Ascending aorta (tissue), 2 donors: Measurements from ENCODE around the gene C1QBP. TPM values are rescaled to one million over a fixed set of nuclear protein-coding genes. Genes with fewer than 3 reads are reported as not detected.
"Not testable (repeated sequence)": the region's sequence is repeated elsewhere in the genome, so short reads cannot be mapped to it uniquely, and the experiment has no call there.

Source experiments
- DNase-seq, 2 donors: peaks; one replicate each; pipeline ENCODE4 v3.0.0-alpha.2; 2019; ENCODE audit warnings: low spot score in 2 of 2
- H3K27ac ChIP-seq, 2 donors: fragments of 200-600 bp; sonication (generic); one replicate each; pipeline ENCODE4 v1.5.1; 2016 to 2017; ENCODE audit warnings: mild to moderate bottlenecking in 1 of 2
- H3K27me3 ChIP-seq: fragments of 200-600 bp; sonication (generic); one replicate; pipeline ENCODE4 v1.5.1; 2017
- H3K36me3 ChIP-seq, 2 donors: fragments of 200-600 bp; sonication (generic); one replicate each; pipeline ENCODE4 v1.5.1; 2016
- H3K4me1 ChIP-seq, 2 donors: fragments of 200-600 bp; sonication (generic); one replicate each; pipeline ENCODE4 v1.5.1; 2016 to 2017; ENCODE audit warnings: mild to moderate bottlenecking in 1 of 2
- H3K4me3 ChIP-seq, 2 donors: fragments of 200-600 bp; sonication (generic); one replicate each; pipeline ENCODE4 v1.5.1; 2016 to 2017; ENCODE audit warnings: mild to moderate bottlenecking in 1 of 2
- H3K9me3 ChIP-seq, 2 donors: fragments of 200-600 bp; sonication (generic); one replicate each; pipeline ENCODE4 v1.5.1; 2016
- intact Hi-C: fragments of 100-400 bp; cut with DNase I; formaldehyde crosslinking; loops from one replicate; pipeline ENCODE4 v1.15.1; 2023
- total RNA-seq: library from RNA; depleted of rRNA; stranded (reverse); fragments of >200 nt; gene quantifications from one replicate; pipeline ENCODE4 v1.1.0, GENCODE V29; 2016
- TF ChIP-seq, protein P1 (sequence below), 3 experiments: fragments of 200-600 bp in 2 of 3; fragments of 450-650 bp in 1 of 3; sonication (generic) in 2 of 3; IDR thresholded peaks; one replicate each; pipeline ENCODE4 v1.5.1; 2016 to 2019; ENCODE audit warnings: antibody characterized with exemption in 3 of 3, mild to moderate bottlenecking in 1 of 3, moderate library complexity in 1 of 3

Gene C1QBP
- total RNA-seq, 1 donor from 2014 or later = 152 TPM

GRCh38 chr17:5443728-5444127 lies 4.8 kb upstream of the C1QBP start:
- Histone ChIP-seq H3K27ac (no peak overlapping the region), H3K9me3 (no peaks in the 10 kb centered on the region), H3K4me1 (no peaks in the 10 kb centered on the region), H3K36me3 (peaks cover 26 to 53% of the 10 kb centered on the region in 2 donors), H3K4me3 (no peak overlapping the region), H3K27me3 (no peaks in the 10 kb centered on the region)
- TF ChIP-seq, protein P1, sequence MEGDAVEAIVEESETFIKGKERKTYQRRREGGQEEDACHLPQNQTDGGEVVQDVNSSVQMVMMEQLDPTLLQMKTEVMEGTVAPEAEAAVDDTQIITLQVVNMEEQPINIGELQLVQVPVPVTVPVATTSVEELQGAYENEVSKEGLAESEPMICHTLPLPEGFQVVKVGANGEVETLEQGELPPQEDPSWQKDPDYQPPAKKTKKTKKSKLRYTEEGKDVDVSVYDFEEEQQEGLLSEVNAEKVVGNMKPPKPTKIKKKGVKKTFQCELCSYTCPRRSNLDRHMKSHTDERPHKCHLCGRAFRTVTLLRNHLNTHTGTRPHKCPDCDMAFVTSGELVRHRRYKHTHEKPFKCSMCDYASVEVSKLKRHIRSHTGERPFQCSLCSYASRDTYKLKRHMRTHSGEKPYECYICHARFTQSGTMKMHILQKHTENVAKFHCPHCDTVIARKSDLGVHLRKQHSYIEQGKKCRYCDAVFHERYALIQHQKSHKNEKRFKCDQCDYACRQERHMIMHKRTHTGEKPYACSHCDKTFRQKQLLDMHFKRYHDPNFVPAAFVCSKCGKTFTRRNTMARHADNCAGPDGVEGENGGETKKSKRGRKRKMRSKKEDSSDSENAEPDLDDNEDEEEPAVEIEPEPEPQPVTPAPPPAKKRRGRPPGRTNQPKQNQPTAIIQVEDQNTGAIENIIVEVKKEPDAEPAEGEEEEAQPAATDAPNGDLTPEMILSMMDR (IDR thresholded peaks at IDR 0.05) = no peak
- intact Hi-C loops = no loop called here
- no peak for DNase-seq

- DNase-seq = no peak
- Histone ChIP-seq H3K4me1 (peaks cover 0 to 7% of the 10 kb centered on the region in 2 donors), H3K9me3 (no peaks in the 10 kb centered on the region), H3K27ac (peak overlapping the region; percentile 67 to 77), H3K36me3 (peaks cover 21 to 30% of the 10 kb centered on the region in 2 donors), H3K27me3 (no peaks in the 10 kb centered on the region), H3K4me3 (peak overlapping the region; percentile 87 to 91)
- TF ChIP-seq, protein P1 (IDR thresholded peaks at IDR 0.05) = no peak
- intact Hi-C loops = loop anchor here (1.0 to 5.0 kb wide), 3 partner anchors 20 to 192 kb away; partner anchors contain the start of genes DHX33 and NUP88
These were observed 450 bp upstream of the C1QBP start for GRCh38 chr17:5439446-5439764.

- intact Hi-C loops = loop anchor here (2.0 to 5.0 kb wide), 2 partner anchors 31 to 191 kb away; partner anchors contain the start of gene DHX33
- Histone ChIP-seq H3K4me3 (peak overlapping the region; percentile 87 to 91), H3K27me3 (no peaks in the 10 kb centered on the region), H3K9me3 (no peaks in the 10 kb centered on the region), H3K4me1 (peaks cover 0 to 7% of the 10 kb centered on the region in 2 donors), H3K27ac (peak overlapping the region; percentile 63 to 67), H3K36me3 (peaks cover 28 to 32% of the 10 kb centered on the region in 2 donors)
- no peak for DNase-seq
- TF ChIP-seq, protein P1 (IDR thresholded peaks at IDR 0.05) = no peak
These were observed 1.1 kb downstream of the C1QBP start for GRCh38 chr17:5437721-5438317.

DNA sequence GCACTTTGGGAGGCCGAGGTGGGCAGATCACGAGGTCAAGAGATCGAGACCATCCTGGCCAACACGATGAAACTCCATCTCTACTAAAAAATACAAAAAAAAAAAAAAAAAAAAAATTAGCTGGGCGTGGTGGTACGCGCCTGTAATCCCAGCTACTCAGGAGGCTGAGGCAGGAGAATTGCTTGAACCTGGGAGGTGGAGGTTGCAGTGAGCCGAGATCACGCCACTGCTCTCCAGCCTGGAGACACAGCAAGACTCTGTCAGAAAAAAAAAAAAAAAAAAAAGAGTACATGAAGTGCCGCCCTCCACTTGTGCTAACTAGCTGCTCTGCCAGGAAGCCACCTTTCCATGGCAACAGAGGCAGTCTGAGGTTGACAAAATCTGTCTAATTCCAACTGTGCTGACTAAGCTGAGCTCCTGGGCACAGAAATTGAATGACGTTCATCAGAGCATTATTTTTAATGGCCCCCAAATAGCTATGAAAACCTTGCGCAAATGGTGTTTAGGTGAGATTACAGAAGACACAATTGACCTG lies 3.1 kb downstream of the C1QBP start:
- intact Hi-C loops = loop anchor here (5.0 kb wide), 1 partner anchor 189 kb away; no protein-coding TSS in a partner anchor

GRCh38 chr17:5434984-5435383 lies 4.0 kb downstream of the C1QBP start:
- DNase-seq = no peak
- Histone ChIP-seq H3K27me3 (no peaks in the 10 kb centered on the region), H3K36me3 (peaks cover 51 to 60% of the 10 kb centered on the region in 2 donors), H3K27ac (no peak overlapping the region), H3K4me1 (peaks cover 0 to 7% of the 10 kb centered on the region in 2 donors), H3K9me3 (no peaks in the 10 kb centered on the region), H3K4me3 (no peak overlapping the region)
- TF ChIP-seq, protein P1 (IDR thresholded peaks at IDR 0.05) = no peak
- intact Hi-C loops = loop anchor here (5.0 kb wide), 1 partner anchor 188 kb away; no protein-coding TSS in a partner anchor

More for the DNA sequence above, 3.1 kb downstream of the C1QBP start:
- H3K9me3 ChIP-seq, H3K27ac ChIP-seq, DNase-seq, H3K4me1 ChIP-seq, H3K27me3 ChIP-seq, H3K4me3 ChIP-seq: not testable (repeated sequence)
- peaks cover 46 to 51% of the 10 kb centered on the region in 2 donors for H3K36me3 ChIP-seq

DNA sequence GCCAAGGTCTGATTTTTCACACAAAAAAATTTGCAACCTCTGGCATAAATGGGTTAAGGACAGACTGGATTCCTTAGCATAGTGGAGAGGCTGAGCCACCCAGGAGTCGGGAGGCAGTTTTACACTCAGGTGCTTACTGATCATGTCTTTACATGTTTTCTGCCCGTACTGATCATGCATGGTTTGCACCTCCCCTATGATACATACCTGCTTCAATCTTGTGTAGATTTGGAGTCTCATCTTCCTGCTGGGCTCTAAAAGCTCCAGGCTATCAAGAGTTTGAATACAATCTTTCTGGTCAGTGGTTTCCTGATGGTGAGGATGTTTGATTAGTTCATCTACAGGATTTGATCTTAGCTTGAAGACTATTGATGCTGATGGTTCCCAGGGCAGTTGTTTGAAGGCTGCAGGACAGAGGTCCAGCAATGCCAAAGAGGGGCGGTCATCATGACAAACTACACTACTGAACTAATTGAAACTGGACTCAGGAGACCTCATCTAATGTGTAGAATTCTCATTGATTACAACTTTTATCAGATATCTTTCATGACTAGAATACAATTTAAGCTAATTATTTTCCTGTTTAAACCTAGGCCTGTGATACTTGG lies 6.9 kb downstream of the C1QBP start:
- intact Hi-C loops = no loop called here
- Histone ChIP-seq H3K4me1 (peaks cover 0 to 2% of the 10 kb centered on the region in 2 donors), H3K4me3 (no peak overlapping the region), H3K27me3 (no peaks in the 10 kb centered on the region), H3K36me3 (peaks cover 72 to 86% of the 10 kb centered on the region in 2 donors), H3K27ac (no peak overlapping the region), H3K9me3 (no peaks in the 10 kb centered on the region)
- no peak for DNase-seq
- TF ChIP-seq, protein P1 (IDR thresholded peaks at IDR 0.05) = no peak

DNA sequence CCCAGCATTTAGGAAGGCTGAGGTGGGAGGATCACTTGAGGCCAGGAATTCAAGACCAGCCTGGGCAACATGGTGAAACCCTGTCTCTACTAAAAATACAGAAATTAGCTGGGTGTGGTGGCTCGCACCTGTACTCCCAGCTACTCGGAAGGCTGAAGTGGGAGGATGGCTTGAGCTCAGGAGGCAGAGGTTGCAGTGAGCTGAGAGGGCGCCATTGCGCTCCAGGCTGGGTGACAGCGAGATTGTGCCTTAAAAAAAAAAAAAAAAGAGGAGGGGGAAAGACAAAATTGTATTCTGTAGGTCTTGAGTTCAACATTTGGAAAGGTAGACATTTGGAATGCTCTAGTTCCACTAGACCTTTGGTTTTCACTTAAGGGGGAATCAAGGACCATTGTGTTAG lies 7.7 kb downstream of the C1QBP start:
- H3K4me3 ChIP-seq, H3K9me3 ChIP-seq, H3K27ac ChIP-seq, H3K27me3 ChIP-seq, DNase-seq, intact Hi-C loops, H3K4me1 ChIP-seq: not testable (repeated sequence)
- H3K36me3 ChIP-seq = peaks cover 71 to 91% of the 10 kb centered on the region in 2 donors
